ENCODE data around the gene ASGR1. TPM values are rescaled to one million over a fixed set of nuclear protein-coding genes. Genes with fewer than 3 reads are reported as not detected.

Gene ASGR1
- total and polyA plus RNA-seq, 2 donors (not counting 1 experiment from before 2014, with no cell fraction given) = 0.32 to 0.43 TPM

DNA sequence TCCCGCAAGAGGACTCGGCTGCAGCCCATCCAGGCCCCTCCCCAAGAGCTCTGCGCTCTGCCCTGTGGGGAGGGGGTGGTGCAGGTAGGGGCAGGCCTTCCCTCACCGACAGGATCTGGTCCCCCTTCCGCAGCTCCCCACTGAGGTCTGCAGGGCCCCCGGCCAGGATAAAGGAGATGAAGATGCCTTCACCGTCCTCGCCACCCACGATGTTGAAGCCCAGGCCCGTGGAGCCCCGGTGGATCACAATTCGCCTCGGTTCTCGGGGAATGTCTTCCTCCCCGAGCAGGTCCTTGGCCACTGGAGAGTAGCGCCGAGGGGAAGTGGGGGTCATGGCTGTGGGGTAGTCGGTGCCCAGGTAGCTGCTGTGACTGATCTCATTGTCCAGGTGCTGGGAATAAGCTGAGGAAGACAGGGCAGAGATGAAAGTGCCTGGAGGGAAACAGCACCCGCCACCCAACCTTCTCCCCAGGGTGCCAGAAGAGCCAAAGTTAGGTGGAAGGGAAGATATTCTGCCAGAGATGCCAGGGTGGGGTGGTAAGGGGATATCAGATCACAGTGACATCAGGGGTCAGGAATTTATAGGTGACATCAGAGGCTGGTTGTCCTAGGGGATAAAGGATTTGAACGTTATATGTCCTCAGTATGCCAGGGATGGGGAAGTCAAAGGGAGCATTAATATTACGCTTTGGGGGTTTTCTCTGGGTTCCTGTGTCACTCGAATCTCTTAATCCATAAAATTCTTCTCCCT is 17.7 kb upstream of the ASGR1 start:
- H3K27me3 ChIP-seq (replicated peaks in 1 of 4; ENCODE audit: control extremely low read depth in 1 of 4, control insufficient read depth in 3 of 4, insufficient read depth in 4 of 4, low read length in 3 of 4) = no peaks in the 10 kb centered on the region
- H3K4me3 ChIP-seq (ENCODE audit: control extremely low read depth in 1 of 5, extremely low read depth in 1 of 5, insufficient read depth in 1 of 5, low read depth in 2 of 5, low read length in 4 of 5) = no peak overlapping the region
- DNase-seq (no peak), ATAC-seq (ENCODE audit: low read depth) (no peak)
- no peaks in the 10 kb centered on the region for H3K36me3 ChIP-seq (replicated peaks in 1 of 2; ENCODE audit: control extremely low read depth in 1 of 2, control insufficient read depth in 1 of 2, extremely low read depth in 1 of 2, insufficient read depth in 2 of 2, low read length in 1 of 2)
- no peaks in the 10 kb centered on the region for H3K4me1 Mint-ChIP-seq
- H3K79me2 ChIP-seq (ENCODE audit: control insufficient read depth, insufficient read depth, low read length) = no peaks in the 10 kb centered on the region
- ChIA-PET POLR2A (interaction anchor here (0.5 kb wide), 1 partner anchor 484 kb away, joined by 6 read pairs; no protein-coding TSS in a partner anchor), CTCF (no interaction called here)
- intact Hi-C loops (cut with micrococcal nuclease) = no loop called here
- H3K27ac ChIP-seq (ENCODE audit: low read length in 2 of 2) = no peak overlapping the region
- WGBS (ENCODE audit: insufficient coverage) = 94% methylated on average over 19 of the region's 22 CpGs
- H3K9me3 Mint-ChIP-seq (ENCODE audit: insufficient read depth) = no peaks in the 10 kb centered on the region
- H2AFZ ChIP-seq (ENCODE audit: insufficient read depth, low read depth, low read length, poor library complexity, severe bottlenecking) = no peak overlapping the region
- H3K27ac Mint-ChIP-seq = no peak overlapping the region
- no peaks in the 10 kb centered on the region for H3K4me1 ChIP-seq (ENCODE audit: control insufficient read depth in 2 of 2, insufficient read depth in 2 of 2, low read length in 2 of 2)
- no peak overlapping the region for H3K9ac ChIP-seq (ENCODE audit: low read length)
- no peaks in the 10 kb centered on the region for H3K9me3 ChIP-seq (ENCODE audit: control extremely low read depth in 1 of 3, control insufficient read depth in 2 of 3, insufficient read depth in 1 of 3, low read length in 2 of 3)
- H3K4me2 ChIP-seq (replicated peaks; ENCODE audit: low read depth, low read length, poor library complexity, severe bottlenecking) = no peak overlapping the region
- no peaks in the 10 kb centered on the region for H4K20me1 ChIP-seq (ENCODE audit: control insufficient read depth, insufficient read depth, low read length, poor library complexity, severe bottlenecking)
- TF ChIP-seq, protein P1, sequence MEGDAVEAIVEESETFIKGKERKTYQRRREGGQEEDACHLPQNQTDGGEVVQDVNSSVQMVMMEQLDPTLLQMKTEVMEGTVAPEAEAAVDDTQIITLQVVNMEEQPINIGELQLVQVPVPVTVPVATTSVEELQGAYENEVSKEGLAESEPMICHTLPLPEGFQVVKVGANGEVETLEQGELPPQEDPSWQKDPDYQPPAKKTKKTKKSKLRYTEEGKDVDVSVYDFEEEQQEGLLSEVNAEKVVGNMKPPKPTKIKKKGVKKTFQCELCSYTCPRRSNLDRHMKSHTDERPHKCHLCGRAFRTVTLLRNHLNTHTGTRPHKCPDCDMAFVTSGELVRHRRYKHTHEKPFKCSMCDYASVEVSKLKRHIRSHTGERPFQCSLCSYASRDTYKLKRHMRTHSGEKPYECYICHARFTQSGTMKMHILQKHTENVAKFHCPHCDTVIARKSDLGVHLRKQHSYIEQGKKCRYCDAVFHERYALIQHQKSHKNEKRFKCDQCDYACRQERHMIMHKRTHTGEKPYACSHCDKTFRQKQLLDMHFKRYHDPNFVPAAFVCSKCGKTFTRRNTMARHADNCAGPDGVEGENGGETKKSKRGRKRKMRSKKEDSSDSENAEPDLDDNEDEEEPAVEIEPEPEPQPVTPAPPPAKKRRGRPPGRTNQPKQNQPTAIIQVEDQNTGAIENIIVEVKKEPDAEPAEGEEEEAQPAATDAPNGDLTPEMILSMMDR (IDR thresholded peaks at IDR 0.05) = no peak
- no peak for TF ChIP-seq EZH2 (IDR thresholded peaks at IDR 0.05; ENCODE audit: borderline replicate concordance, insufficient read depth, low read depth, low read length, poor library complexity, severe bottlenecking)
- H3K4me3 Mint-ChIP-seq = no peak overlapping the region
- H3K27me3 Mint-ChIP-seq = no peaks in the 10 kb centered on the region

DNA sequence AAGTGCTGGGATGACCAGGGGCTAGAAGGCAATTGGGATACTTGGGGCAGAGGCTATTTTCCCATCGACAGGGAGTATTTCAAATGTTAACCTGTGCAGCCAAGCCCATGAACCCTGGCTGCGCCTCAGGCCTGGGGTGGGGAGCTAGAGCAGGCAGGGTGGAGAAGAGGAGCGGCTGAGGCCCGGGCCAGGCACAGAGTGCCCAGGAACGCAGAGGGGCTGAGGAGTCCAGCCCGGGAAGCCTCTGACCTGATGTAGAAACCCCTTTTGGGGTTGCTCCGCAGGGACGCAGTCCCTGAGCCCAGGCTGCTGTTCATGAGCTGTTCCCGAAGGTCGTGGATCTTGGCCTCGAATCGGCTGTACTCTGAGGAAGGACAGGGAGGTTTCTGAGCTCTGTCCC is 16.8 kb upstream of the ASGR1 start:
- Histone ChIP-seq H3K4me1 (ENCODE audit: control insufficient read depth in 2 of 2, insufficient read depth in 2 of 2, low read length in 2 of 2) (no peaks in the 10 kb centered on the region), H3K27me3 (replicated peaks in 1 of 4; ENCODE audit: control extremely low read depth in 1 of 4, control insufficient read depth in 3 of 4, insufficient read depth in 4 of 4, low read length in 3 of 4) (no peaks in the 10 kb centered on the region), H3K9me3 (ENCODE audit: control extremely low read depth in 1 of 3, control insufficient read depth in 2 of 3, insufficient read depth in 1 of 3, low read length in 2 of 3) (no peaks in the 10 kb centered on the region), H3K79me2 (ENCODE audit: control insufficient read depth, insufficient read depth, low read length) (no peaks in the 10 kb centered on the region), H4K20me1 (ENCODE audit: control insufficient read depth, insufficient read depth, low read length, poor library complexity, severe bottlenecking) (no peaks in the 10 kb centered on the region), H3K4me3 (ENCODE audit: control extremely low read depth in 1 of 5, extremely low read depth in 1 of 5, insufficient read depth in 1 of 5, low read depth in 2 of 5, low read length in 4 of 5) (no peak overlapping the region), H3K27ac (ENCODE audit: low read length in 2 of 2) (no peak overlapping the region), H3K9ac (ENCODE audit: low read length) (no peak overlapping the region), H3K4me2 (replicated peaks; ENCODE audit: low read depth, low read length, poor library complexity, severe bottlenecking) (no peak overlapping the region), H3K36me3 (replicated peaks in 1 of 2; ENCODE audit: control extremely low read depth in 1 of 2, control insufficient read depth in 1 of 2, extremely low read depth in 1 of 2, insufficient read depth in 2 of 2, low read length in 1 of 2) (no peaks in the 10 kb centered on the region), H2AFZ (ENCODE audit: insufficient read depth, low read depth, low read length, poor library complexity, severe bottlenecking) (no peak overlapping the region)
- ATAC-seq (ENCODE audit: low read depth) (no peak), DNase-seq (no peak)
- no peaks in the 10 kb centered on the region for H3K27me3 Mint-ChIP-seq
- intact Hi-C loops (cut with micrococcal nuclease) = no loop called here
- CTCF ChIA-PET = no interaction called here
- no peak overlapping the region for H3K27ac Mint-ChIP-seq
- no peaks in the 10 kb centered on the region for H3K9me3 Mint-ChIP-seq (ENCODE audit: insufficient read depth)
- WGBS (ENCODE audit: insufficient coverage) = 93% methylated on average over 11 of the region's 12 CpGs
- H3K4me3 Mint-ChIP-seq = no peak overlapping the region
- TF ChIP-seq EZH2 (IDR thresholded peaks at IDR 0.05; ENCODE audit: borderline replicate concordance, insufficient read depth, low read depth, low read length, poor library complexity, severe bottlenecking) = no peak
- TF ChIP-seq, protein P1 (IDR thresholded peaks at IDR 0.05) = no peak
- H3K4me1 Mint-ChIP-seq = no peaks in the 10 kb centered on the region
- POLR2A ChIA-PET = interaction anchor here (0.5 kb wide), 1 partner anchor 485 kb away, joined by 6 read pairs; no protein-coding TSS in a partner anchor
